IMR-90 (cell line): Measurements from ENCODE around the gene ASXL1.

Experiments used
- CTCF ChIP-seq: conservative IDR thresholded peaks from 2 replicates; pipeline ENCODE4 v1.5.1; 2012; ENCODE audit warnings: mild to moderate bottlenecking, low read depth, low read length, improper control_type of control experiment
- FOS ChIP-seq: fragments of 150-350 bp; IDR thresholded peaks from 2 replicates; pipeline ENCODE4 v1.6.1; 2016; ENCODE audit warnings: low read depth, low read length
- MAFK ChIP-seq: IDR thresholded peaks from 2 replicates; pipeline ENCODE4 v1.6.1; 2012; ENCODE audit warnings: low read depth, low read length, improper control_type of control experiment
- MXI1 ChIP-seq: IDR thresholded peaks from 2 replicates; pipeline ENCODE4 v1.6.1; 2012; ENCODE audit warnings: low read depth, mild to moderate bottlenecking, low read length, moderate library complexity, borderline replicate concordance
- POLR2A ChIP-seq: IDR thresholded peaks from 2 replicates; pipeline ENCODE4 v1.6.1; 2012; ENCODE audit warnings: mild to moderate bottlenecking, low read depth, low read length
- RFX5 ChIP-seq: IDR thresholded peaks from 2 replicates; pipeline ENCODE4 v1.8.0; 2012; ENCODE audit warnings: low read depth, mild to moderate bottlenecking, low read length, moderate library complexity
- SMC3 ChIP-seq: fragments of 150-350 bp; IDR thresholded peaks from 2 replicates; pipeline ENCODE4 v1.6.1; 2016; ENCODE audit warnings: low read depth, mild to moderate bottlenecking, antibody characterized with exemption, low read length, moderate library complexity

GRCh38 chr20:32476684-32477593 is 118.8 kb downstream of the ASXL1 start:
- TF ChIP-seq FOS, result no peak
- no peak for TF ChIP-seq MXI1
- no peak for TF ChIP-seq CTCF
- no peak for TF ChIP-seq POLR2A
- TF ChIP-seq MAFK, result no peak
- no peak for TF ChIP-seq SMC3
- no peak for TF ChIP-seq RFX5
